RWPE2 (cell line): ENCODE measurements around the gene KRT2.

ENCODE experiments used
- ATAC-seq: fragments of 200-7000 bp; cut with Tn5 transposase; 3 replicates; pipeline ENCODE4 v1.9.1; 2021; ENCODE audit warnings: low read depth
- DNase-seq: peaks from one replicate; pipeline ENCODE4 v3.0.0-alpha.2; 2020; ENCODE audit warnings: low spot score
- H3K27ac ChIP-seq: fragments of 450-650 bp; 2 replicates; pipeline ENCODE4 v1.5.1; 2017; ENCODE audit warnings: mild to moderate bottlenecking; ENCODE audit not compliant: poor library complexity, severe bottlenecking
- H3K27me3 ChIP-seq: fragments of 250-450 bp; sonication (Bioruptor Pico); 2 replicates; pipeline ENCODE4 v1.5.1; 2021; ENCODE audit warnings: mild to moderate bottlenecking, moderate library complexity; ENCODE audit not compliant: insufficient read depth, poor library complexity, severe bottlenecking
- H3K36me3 ChIP-seq: fragments of 250-450 bp; sonication (Bioruptor Pico); 2 replicates; pipeline ENCODE4 v1.5.1; 2020; ENCODE audit warnings: low read depth, mild to moderate bottlenecking, moderate library complexity
- H3K4me1 ChIP-seq: fragments of 250-450 bp; sonication (Bioruptor Pico); 2 replicates; pipeline ENCODE4 v1.5.1; 2021; ENCODE audit warnings: mild to moderate bottlenecking, moderate library complexity; ENCODE audit not compliant: insufficient read depth, poor library complexity, severe bottlenecking
- H3K4me3 ChIP-seq: fragments of 250-450 bp; sonication (Bioruptor Pico); 2 replicates; pipeline ENCODE4 v1.5.1; 2021; ENCODE audit warnings: mild to moderate bottlenecking, moderate library complexity; ENCODE audit not compliant: severe bottlenecking
- H3K9me3 ChIP-seq: fragments of 250-450 bp; sonication (Bioruptor Pico); 2 replicates; pipeline ENCODE4 v1.5.1; 2021; ENCODE audit warnings: mild to moderate bottlenecking, moderate library complexity; ENCODE audit not compliant: severe bottlenecking
- CTCF ChIP-seq: fragments of 450-650 bp; IDR thresholded peaks from one replicate; pipeline ENCODE4 v1.5.1; 2017; ENCODE audit warnings: mild to moderate bottlenecking, moderate library complexity; ENCODE audit not compliant: poor library complexity, severe bottlenecking

The KRT2 gene

GRCh38 chr12:52633383-52633782 lies 18.6 kb downstream of the KRT2 start:
- ATAC-seq = no peak
- Histone ChIP-seq H3K4me1 (no peaks in the 10 kb centered on the region), H3K36me3 (no peaks in the 10 kb centered on the region), H3K27ac (no peak overlapping the region), H3K9me3 (no peaks in the 10 kb centered on the region), H3K4me3 (no peak overlapping the region), H3K27me3 (no peaks in the 10 kb centered on the region)
- DNase-seq = no peak
- TF ChIP-seq CTCF = no peak

- ATAC-seq (no peak), DNase-seq (no peak)
- Histone ChIP-seq H3K36me3 (no peaks in the 10 kb centered on the region), H3K4me1 (no peaks in the 10 kb centered on the region), H3K9me3 (no peaks in the 10 kb centered on the region), H3K27me3 (no peaks in the 10 kb centered on the region), H3K4me3 (no peak overlapping the region), H3K27ac (no peak overlapping the region)
- TF ChIP-seq CTCF = no peak
These were observed 19.4 kb downstream of the KRT2 start for GRCh38 chr12:52632656-52633055.

- DNase-seq (no peak), ATAC-seq (no peak)
- Histone ChIP-seq H3K27me3 (no peaks in the 10 kb centered on the region), H3K9me3 (no peaks in the 10 kb centered on the region), H3K36me3 (no peaks in the 10 kb centered on the region), H3K4me1 (no peaks in the 10 kb centered on the region), H3K27ac (no peak overlapping the region), H3K4me3 (no peak overlapping the region)
- no peak for TF ChIP-seq CTCF
These were observed 20.1 kb downstream of the KRT2 start for GRCh38 chr12:52631676-52632459.

GRCh38 chr12:52631264-52631663 lies 20.7 kb downstream of the KRT2 start:
- Histone ChIP-seq H3K27me3 (no peaks in the 10 kb centered on the region), H3K27ac (no peak overlapping the region), H3K36me3 (no peaks in the 10 kb centered on the region), H3K4me1 (no peaks in the 10 kb centered on the region), H3K9me3 (no peaks in the 10 kb centered on the region), H3K4me3 (no peak overlapping the region)
- TF ChIP-seq CTCF = no peak
- DNase-seq (no peak), ATAC-seq (no peak)

- no peak for DNase-seq
- Histone ChIP-seq H3K36me3 (no peaks in the 10 kb centered on the region), H3K4me1 (no peaks in the 10 kb centered on the region), H3K27me3 (no peaks in the 10 kb centered on the region), H3K27ac (no peak overlapping the region), H3K4me3 (no peak overlapping the region), H3K9me3 (peaks cover 2% of the 10 kb centered on the region)
- no peak for TF ChIP-seq CTCF
- ATAC-seq = no peak
These were observed 21.3 kb downstream of the KRT2 start for GRCh38 chr12:52630599-52631200.
